GM21723 (cell line): ENCODE data around the gene OR2AJ1.

Experiments used
- ATAC-seq: cut with Tn5 transposase; IDR thresholded peaks from one replicate; pipeline ENCODE4 v1.9.1; 2021; ENCODE audit warnings: mild to moderate bottlenecking, moderate library complexity; ENCODE audit not compliant: unreplicated experiment

OR2AJ1 gene

DNA sequence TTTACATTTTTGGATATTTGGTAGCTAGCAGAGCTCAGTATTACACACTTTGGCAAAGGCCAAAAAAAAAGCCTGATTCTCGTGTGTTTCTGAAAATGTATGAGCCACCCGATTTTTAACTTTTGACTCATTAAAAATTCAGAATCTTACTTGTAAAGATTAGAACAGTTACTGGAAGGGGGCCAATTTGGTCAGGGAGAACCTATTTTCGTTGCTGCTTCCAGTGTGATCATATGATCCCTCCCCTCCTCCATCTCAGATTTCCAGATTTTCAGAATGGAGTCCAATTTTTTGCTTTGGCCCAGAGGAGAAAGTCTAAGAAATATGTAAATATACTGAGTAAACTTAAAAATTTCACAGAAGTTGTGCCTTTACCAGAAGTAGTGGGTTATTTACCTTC, 37.1 kb downstream of the OR2AJ1 start:
- no peak for ATAC-seq

DNA sequence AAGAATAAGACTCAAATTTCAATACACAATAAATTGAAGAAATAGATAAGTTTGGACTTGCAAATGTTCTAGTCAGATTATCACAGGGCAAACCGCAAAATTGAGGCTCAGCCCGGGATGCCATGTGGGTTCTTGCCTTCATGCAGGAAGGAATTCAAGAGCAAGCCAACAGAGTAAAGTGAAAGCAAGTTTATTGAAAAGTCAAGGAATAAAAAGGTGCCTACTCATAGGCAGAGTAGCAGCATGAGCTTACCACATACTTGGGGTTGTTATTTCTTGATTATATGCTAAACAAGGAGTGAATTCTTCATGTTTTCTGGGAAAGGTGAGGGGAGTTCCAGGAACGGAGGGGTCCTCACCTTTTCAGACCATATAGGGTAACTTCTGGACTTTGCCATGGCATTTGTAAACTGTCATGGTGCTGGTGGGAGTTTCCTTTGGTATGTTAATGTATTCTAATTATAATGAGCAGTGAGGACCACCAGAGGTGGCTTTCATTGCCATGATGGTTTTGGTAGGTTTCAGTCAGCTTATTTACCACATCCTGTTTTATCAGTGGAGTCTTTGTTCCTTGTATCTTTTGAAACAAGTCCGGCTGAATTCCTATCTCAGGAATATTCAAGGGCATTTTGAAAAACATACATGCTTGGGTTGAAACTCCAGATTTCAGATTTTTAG, 38.4 kb downstream of the OR2AJ1 start:
- no peak for ATAC-seq

DNA sequence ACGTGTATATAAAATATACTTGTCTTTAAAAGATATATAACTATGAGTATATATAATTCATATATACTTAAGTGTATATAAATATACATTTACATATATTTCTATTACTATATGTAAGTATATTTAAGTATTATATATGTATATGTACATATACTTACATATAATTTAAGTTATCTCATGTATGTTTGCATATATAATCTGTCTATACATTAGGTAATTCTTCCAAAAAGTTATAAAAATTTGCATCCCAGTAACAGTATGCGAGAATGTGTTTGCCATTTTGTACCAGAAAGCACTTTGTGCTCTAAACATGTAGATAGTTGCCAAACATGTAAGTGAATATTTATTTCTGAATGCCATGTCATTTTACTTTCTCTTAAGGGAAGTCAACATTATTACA, 40.2 kb downstream of the OR2AJ1 start, which contains the start of gene OR2AK2:
Gene OR2AK2, plus strand, starts transcription at position 301 of the 400 bp plus-strand sequence. CDS start 144 bp downstream, outside the sequence.
- no peak for ATAC-seq

DNA sequence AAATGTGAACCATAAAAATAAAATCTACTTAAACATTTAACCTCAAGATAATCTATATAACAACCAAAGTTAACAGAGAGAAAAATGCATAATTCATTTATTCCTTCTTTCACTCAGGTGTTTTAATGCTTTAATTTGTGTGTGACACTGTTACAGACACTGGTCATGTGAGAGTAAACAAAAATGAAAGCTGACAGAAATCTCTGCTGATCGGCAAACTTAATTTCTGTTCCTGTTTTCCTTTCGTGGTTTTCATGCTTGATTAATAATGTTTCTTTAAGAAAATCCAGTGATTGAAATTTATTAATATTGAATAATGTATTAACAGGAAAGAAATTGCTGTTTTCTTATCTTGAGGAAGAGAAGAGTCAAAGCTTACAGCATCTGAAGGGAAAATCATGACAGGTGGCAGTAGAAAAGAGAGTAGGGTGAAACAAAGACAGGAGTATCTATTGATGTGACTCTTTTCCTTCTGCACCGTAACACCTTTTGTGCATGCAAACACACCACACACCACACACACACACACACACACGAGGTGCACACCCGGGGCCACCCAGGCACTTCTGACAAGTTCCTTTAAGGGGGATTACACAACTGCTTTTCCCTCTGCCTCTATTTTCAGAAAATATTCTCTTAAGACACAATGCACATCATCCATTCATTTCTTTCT, 42.0 kb downstream of the OR2AJ1 start:
- ATAC-seq: peak; percentile 94
